Gastrocnemius medialis (tissue), 4 donors: Measurements from ENCODE around the gene INSYN2B.

Source experiments
- CTCF ChIP-seq, 5 experiments: fragments of 450-650 bp in 3 of 5; fragments of 200-600 bp in 2 of 5; sonication (generic) in 2 of 5; IDR thresholded peaks in 4 of 5; conservative IDR thresholded peaks in 1 of 5; 1 replicate in 4 of 5; 2 replicates in 1 of 5; pipeline ENCODE4 v1.5.1; 2016 to 2019; ENCODE audit warnings: antibody characterized with exemption in 5 of 5, mild to moderate bottlenecking in 3 of 5, moderate library complexity in 3 of 5
- POLR2A ChIP-seq, 2 donors: fragments of 450-650 bp; IDR thresholded peaks; one replicate each; pipeline ENCODE4 v1.6.1; 2017; ENCODE audit warnings: antibody characterized with exemption in 2 of 2, mild to moderate bottlenecking in 2 of 2, moderate library complexity in 2 of 2

DNA sequence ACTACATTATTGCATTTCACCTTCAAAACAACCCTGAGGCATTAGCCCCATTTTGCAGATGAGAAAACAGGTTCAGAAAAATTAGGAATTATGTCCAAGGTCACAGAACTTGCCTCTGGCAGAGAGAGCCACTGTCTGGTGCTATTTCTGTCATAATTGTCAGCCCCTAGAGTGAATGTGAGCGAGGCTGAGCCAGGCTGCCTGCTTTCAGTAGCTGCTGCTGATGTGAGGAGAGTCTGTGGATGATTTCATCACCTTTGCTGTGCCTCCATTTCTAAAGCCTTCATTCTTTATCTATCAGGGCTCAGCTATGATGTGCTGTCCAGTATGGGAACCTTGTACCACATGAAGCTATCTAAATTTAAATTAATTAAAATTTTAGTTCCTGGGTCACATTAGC, 71.4 kb downstream of the INSYN2B start:
- TF ChIP-seq POLR2A (IDR thresholded peaks at IDR 0.05) (no peak), CTCF (IDR thresholded peaks at IDR 0.05 in 4 of 5, conservative IDR thresholded peaks at IDR 0.05 in 1 of 5) (no peak)
